Cardiac septum (tissue), 1 donor: Measurements from ENCODE around the gene OR51B4. TPM values are rescaled to one million over a fixed set of nuclear protein-coding genes. Genes with fewer than 3 reads are reported as not detected.

ENCODE experiments used
- total RNA-seq: library from RNA; stranded (reverse); fragmentation: NEBNext Ultra II Directional; extraction: Animal tissue kit (Norgen Biotek cat#: 25700); gene quantifications from one replicate; pipeline ENCODE4 v1.2.1, GENCODE V29; 2021
- donor health status: DM: no; HTN: no; CAD: no.

OR51B4 gene
- total RNA-seq, 1 donor from 2014 or later = not detected

Other genes starting within 250 kb of the OR51B4 start
- gene OR52E2, start 242.3 kb downstream of the OR51B4 start, total RNA-seq = not detected
- gene OR52E1, start 232.4 kb downstream of the OR51B4 start, total RNA-seq = not detected
- not detected for gene OR52A5, start 163.6 kb downstream of the OR51B4 start, total RNA-seq
- gene OR52A1, start 147.2 kb downstream of the OR51B4 start, total RNA-seq = not detected
- gene OR51V1, start 101.3 kb downstream of the OR51B4 start, total RNA-seq = not detected
- gene HBB, start 74.9 kb downstream of the OR51B4 start, total RNA-seq = 1,223 TPM
- 4.4 TPM for gene HBD, start 67.5 kb downstream of the OR51B4 start, total RNA-seq
- not detected for gene HBG1, start 52.1 kb downstream of the OR51B4 start, total RNA-seq
- 0.94 TPM for gene HBG2, start 47.2 kb downstream of the OR51B4 start, total RNA-seq
- gene HBE1, start 32.0 kb downstream of the OR51B4 start, total RNA-seq = not detected
- not detected for gene OR51B2, start 22.4 kb upstream of the OR51B4 start, total RNA-seq
- gene OR51B5, start 41.6 kb upstream of the OR51B4 start, total RNA-seq = not detected
- not detected for gene OR51B6, start 49.6 kb upstream of the OR51B4 start, total RNA-seq
- not detected for gene OR51M1, start 81.9 kb upstream of the OR51B4 start, total RNA-seq
- gene OR51Q1, start 120.2 kb upstream of the OR51B4 start, total RNA-seq = not detected
- not detected for gene OR51I1, start 139.6 kb upstream of the OR51B4 start, total RNA-seq
- gene OR51I2, start 147.4 kb upstream of the OR51B4 start, total RNA-seq = not detected
- gene OR52D1, start 186.7 kb upstream of the OR51B4 start, total RNA-seq = not detected
- not detected for gene UBQLN3, start 208.0 kb upstream of the OR51B4 start, total RNA-seq
- 0.11 TPM for gene UBQLNL, start 214.8 kb upstream of the OR51B4 start, total RNA-seq
- not detected for gene OR52H1, start 246.6 kb upstream of the OR51B4 start, total RNA-seq